ENCODE data around the gene SPNS3.

SPNS3 gene

DNA sequence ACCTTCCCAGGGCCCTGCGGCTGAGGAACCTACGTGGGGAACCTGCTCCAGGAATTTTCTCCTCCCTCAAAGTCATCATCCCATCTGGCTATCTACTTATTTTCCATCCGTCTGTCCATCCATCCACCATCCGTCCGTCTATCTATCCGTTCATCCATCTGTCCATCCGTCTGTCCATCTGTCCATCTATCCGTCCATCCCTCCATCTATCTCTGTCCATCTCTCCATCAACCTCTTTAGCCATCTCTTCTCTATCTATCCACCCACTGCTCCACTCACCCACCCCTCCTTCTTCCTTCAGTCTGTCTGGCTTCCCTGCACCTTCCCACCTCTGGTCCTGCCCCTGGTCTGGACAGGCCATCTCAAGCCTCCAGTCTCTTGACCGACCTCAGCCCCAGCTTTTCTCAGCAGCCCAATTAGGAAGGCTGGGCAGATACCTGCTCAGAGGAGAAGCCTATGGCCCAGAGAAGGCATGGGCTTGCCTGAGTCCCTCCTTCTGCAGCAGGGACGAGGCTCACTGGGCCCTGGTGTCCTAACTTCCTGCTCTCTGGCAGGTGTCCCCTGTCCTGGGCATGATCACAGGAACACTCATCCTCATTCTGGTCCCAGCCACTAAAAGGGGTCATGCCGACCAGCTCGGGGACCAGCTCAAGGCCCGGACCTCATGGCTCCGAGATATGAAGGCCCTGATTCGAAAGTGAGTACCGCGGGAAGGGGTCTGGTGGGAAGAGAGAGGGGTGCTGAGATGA, 98.4 kb downstream of the SPNS3 start:
- DNase-seq, result no peak

DNA sequence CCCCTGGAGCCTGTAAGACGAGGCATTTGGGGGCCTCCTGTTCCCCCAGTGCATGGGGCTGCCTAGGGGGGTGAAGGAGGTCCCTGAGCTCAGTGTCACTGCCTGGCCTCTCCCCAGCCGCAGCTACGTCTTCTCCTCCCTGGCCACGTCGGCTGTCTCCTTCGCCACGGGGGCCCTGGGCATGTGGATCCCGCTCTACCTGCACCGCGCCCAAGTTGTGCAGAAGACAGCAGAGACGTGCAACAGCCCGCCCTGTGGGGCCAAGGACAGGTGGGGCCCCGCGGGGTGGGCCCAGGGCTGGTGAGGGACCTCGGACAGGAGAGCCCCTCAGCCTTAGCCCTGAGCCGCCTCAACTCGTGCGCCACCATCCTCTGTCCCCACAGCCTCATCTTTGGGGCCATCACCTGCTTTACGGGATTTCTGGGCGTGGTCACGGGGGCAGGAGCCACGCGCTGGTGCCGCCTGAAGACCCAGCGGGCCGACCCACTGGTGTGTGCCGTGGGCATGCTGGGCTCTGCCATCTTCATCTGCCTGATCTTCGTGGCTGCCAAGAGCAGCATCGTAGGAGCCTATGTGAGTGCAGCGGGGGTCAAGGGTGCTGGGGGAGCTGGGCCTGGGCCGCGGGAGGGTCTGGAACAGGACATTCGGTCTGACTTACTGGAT, 99.3 kb downstream of the SPNS3 start:
- DNase-seq, result no peak

DNA sequence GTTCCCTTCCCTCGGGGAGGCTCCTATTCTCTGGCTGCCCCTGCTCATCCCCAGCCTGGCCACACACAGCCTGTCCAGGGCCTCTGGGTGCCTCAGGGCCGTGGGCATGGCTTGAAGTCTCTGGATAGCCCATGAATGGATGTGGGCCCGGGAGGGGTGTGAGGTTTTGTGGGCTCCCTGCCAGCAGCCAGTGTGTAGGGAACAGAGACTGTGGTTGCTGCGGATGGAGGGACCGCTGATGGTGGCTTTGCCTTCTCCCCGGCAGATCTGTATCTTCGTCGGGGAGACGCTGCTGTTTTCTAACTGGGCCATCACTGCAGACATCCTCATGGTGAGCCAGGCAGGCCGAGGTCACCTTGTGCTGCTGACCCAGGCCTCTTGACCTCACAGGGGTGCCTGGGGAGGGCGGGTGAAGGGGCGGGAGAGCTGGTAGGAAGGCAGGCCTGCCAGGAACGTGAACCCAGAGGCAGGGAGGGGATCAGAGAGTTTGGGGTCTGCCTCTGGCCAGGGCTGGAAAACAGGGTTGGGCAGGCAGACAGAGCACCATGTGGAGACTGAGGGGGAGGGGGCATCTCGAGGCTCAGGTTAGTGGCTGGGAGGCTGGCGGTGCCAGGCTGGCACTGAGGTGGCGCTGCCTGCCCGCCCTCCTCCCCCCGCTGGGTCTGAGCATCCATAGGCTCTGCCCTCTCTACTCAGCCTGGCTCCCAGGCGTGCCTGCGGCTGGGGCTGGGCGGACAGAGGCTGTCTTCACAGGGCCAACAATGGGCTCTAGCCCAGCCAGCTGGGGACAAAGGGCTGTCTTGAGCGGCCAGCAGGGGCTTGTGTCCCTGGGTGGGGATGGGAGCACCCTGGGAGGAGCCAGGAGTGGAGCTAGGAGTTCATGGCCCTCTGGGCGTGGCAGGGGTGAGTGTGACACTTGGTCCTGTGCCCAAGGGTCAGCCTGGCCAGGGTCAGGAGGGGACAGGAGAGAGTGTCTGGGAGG, 100.1 kb downstream of the SPNS3 start:
- DNase-seq, result no peak

DNA sequence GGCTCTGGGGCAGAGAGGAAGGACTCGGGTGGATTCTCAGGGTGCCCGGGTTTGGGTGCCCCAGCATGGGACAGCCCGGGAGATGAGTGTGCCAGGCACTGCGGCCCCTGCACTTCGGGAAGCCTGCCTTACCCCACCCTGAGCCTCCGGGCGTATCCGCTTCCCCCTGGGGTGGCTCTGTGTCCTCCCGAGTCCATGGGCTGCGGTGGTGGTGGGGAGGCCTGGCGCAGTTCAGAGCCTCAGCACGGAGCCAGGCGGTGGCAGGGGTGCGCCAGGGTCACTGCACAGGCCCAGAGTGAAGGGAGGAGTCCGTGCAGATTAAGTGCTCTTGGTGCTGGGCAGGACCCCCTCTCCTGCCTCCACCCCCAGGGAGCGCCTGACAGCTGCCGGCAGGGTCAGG, 100.8 kb downstream of the SPNS3 start:
- DNase-seq, result no peak

DNA sequence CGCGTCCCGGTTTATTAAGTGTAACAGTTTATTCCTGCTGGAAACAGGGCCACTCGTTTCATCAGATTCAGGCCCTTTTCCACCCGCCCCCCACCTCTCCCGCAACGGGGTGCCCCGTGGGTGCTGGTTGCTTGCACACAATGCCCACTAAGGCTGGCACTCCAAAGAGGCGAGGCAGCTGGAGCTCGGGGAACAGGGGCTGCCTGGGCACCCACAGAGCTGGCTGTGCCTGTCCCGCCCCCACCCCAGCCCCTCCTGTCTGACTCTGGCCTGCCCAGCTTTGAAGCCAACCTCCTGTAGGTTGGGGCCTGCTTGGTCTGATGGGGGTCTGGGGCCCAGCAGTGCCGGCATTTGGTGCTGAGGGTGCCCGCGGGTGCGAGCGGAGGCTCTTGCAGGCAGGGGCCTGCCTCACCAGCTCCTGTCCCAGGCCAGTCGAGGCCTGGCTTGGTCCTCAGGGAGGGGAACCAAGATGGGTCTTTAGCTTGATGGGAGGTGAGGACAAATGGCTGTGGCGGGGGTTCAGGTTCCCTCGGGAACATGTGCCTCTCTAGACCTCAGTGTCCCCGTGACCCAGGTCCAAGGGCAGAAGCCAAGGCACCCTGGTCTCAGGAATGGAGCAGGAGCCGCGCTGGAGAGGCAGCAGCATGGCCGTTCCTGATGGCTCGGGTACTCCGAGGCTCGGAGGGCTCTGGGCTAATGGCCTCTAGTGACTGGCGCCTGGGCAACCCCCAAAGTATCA, 101.4 kb downstream of the SPNS3 start:
- no peak for DNase-seq

DNA sequence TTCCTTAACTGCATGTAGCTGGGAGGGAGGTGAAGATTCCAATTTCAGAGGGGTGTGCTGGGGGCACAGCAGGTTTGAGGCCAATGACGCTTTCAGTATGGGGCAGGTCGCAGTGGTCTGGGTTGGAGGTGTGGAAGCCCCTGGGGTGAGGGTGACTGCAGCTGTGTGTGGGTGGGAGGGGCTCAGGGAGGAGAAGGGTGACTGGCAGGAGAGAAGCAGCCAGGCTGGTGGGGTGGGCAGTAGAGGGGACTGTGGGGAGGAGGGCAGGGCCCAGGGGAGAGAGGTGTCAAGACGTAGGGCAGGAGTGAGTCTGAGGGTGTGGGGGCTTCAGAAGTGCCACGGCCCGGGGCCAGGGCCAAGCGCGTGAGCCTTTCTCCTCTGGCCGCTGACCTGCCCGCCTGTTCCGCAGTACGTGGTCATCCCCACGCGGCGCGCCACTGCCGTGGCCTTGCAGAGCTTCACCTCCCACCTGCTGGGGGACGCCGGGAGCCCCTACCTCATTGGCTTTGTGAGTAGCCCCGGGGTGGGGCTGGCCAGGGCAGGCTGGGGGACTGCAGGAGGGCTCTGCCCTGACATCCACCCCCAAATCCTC, 102.0 kb downstream of the SPNS3 start:
- no peak for DNase-seq

DNA sequence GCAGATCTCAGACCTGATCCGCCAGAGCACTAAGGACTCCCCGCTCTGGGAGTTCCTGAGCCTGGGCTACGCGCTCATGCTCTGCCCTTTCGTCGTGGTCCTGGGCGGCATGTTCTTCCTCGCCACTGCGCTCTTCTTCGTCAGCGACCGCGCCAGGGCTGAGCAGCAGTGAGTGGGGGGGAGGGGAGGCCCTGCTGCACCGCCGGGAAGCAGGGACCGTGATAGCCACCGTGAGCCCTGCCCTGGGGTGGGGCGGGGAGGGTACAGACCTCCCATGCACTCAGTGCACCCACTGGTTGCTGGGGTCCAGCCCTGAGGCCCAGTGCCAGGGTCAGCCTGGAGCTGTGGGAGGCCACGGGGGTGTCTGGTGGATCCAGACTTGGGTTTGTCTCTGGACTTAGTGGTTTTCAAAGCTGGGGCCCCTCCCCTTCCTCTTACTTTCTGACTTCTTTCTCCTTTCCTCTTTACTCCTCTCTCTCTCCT, 102.6 kb downstream of the SPNS3 start:
- DNase-seq, result no peak

DNA sequence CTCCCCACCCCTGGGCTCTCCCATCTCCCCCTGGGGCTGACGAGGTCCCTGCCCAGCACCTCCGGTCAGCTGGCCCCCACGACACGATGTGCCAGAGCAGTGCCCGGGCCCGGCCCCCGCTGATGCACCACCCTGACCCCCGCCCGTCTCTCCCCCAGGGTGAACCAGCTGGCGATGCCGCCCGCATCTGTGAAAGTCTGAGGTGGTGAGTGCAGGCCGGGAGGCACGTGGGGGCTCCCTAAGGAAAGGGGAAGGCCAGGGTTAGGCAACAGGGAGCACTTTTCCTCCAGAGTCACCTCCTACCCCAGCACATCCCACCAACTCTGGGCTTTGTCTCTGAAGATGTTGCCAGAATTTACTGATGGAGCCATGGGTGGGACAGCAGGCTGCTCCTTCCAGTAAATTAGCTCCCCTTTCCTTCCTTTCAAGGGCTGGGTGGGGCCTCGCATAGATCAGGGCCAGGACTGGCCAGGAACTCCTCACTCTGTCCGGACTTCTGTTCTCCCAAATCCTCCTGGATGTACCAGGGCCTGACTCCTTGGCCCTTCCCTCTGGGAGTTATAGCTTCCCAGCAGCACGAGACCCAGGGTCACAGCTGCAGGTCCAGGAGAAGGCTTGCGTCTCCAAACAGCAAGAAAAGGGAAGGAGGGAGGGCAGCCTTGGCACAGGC, 103.1 kb downstream of the SPNS3 start:
- DNase-seq, result no peak

All from NCI-H2029 treated with DMSO at 0.1 percent for 48 hours (cell line).